Suprapubic skin (tissue), 4 donors: Measurements from ENCODE around the gene SLC26A2. TPM values are rescaled to one million over a fixed set of nuclear protein-coding genes. Genes with fewer than 3 reads are reported as not detected.

Experiments
- DNase-seq, 2 donors: peaks; one replicate each; pipeline ENCODE4 v3.0.0-alpha.2; 2019; ENCODE audit warnings: low spot score in 2 of 2
- H3K27ac ChIP-seq: fragments of 200-600 bp; sonication (generic); one replicate; pipeline ENCODE4 v1.5.1; 2019
- H3K27me3 ChIP-seq: fragments of 200-600 bp; sonication (generic); one replicate; pipeline ENCODE4 v1.5.1; 2019
- H3K36me3 ChIP-seq: fragments of 200-600 bp; sonication (generic); one replicate; pipeline ENCODE4 v1.5.1; 2019
- H3K4me1 ChIP-seq: fragments of 200-600 bp; sonication (generic); one replicate; pipeline ENCODE4 v1.5.1; 2019
- H3K4me3 ChIP-seq: fragments of 200-600 bp; sonication (generic); one replicate; pipeline ENCODE4 v1.5.1; 2019; ENCODE audit warnings: mild to moderate bottlenecking
- H3K9me3 ChIP-seq: fragments of 200-600 bp; sonication (generic); one replicate; pipeline ENCODE4 v1.5.1; 2019
- EP300 ChIP-seq: sonication (generic); formaldehyde crosslinking; IDR thresholded peaks from one replicate; pipeline ENCODE4 v1.6.1; 2017; ENCODE audit warnings: antibody characterized with exemption
- POLR2A ChIP-seq, 2 donors: fragments of 450-650 bp; IDR thresholded peaks; one replicate each; pipeline ENCODE4 v1.6.1; 2017; ENCODE audit warnings: antibody characterized with exemption in 2 of 2, mild to moderate bottlenecking in 2 of 2, moderate library complexity in 2 of 2
- POLR2AphosphoS5 ChIP-seq, 3 donors: sonication (generic); formaldehyde crosslinking; IDR thresholded peaks; one replicate each; pipeline ENCODE4 v1.6.1; 2017; ENCODE audit warnings: antibody characterized with exemption in 3 of 3
- WGBS: methylation state at CpG from one replicate; pipeline ENCODE4 v1.1.5; 2018; 5-methylcytosine and 5-hydroxymethylcytosine counted together
- total RNA-seq, 4 donors: library from RNA; depleted of rRNA; stranded (reverse); fragments of >200 nt; gene quantifications; one replicate each; pipeline ENCODE4 v1.1.0, GENCODE V29; 2016
- TF ChIP-seq, protein P1 (sequence below), 2 donors: fragments of 200-600 bp in 1 of 2; fragments of 450-650 bp in 1 of 2; sonication (generic) in 1 of 2; IDR thresholded peaks; one replicate each; pipeline ENCODE4 v1.5.1; 2016 to 2019; ENCODE audit warnings: antibody characterized with exemption in 2 of 2, mild to moderate bottlenecking in 1 of 2, moderate library complexity in 1 of 2

Gene SLC26A2
- total RNA-seq, 4 donors from 2014 or later: 29.9 to 62.2 (median 46.0) TPM

DNA sequence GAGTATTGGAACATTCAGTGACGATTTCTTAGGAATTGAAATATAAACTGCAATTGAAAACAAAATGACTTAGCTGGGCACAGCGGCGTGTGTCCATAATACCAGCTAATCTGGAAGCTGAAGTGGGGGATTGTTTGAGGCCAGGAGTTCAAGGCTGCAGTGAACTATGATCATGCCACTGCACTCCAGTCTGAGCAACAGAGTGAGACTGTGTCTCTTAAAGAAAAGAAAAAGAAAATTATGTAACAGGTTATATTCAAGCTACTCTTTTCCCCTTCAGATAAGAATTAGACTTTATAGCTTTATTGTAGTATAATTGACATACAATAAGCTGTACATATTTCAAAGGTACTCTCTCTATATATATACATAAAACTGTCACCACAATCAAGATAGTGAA, 6.4 kb downstream of the SLC26A2 start:
- Histone ChIP-seq H3K27me3 (no peaks in the 10 kb centered on the region), H3K27ac (no peak overlapping the region), H3K4me3 (no peak overlapping the region), H3K4me1 (peaks cover 2% of the 10 kb centered on the region), H3K36me3 (no peaks in the 10 kb centered on the region), H3K9me3 (no peaks in the 10 kb centered on the region)
- DNase-seq: no peak
- TF ChIP-seq POLR2A (IDR thresholded peaks at IDR 0.05): no peak
- no peak for TF ChIP-seq POLR2AphosphoS5 (IDR thresholded peaks at IDR 0.05)
- TF ChIP-seq, protein P1, sequence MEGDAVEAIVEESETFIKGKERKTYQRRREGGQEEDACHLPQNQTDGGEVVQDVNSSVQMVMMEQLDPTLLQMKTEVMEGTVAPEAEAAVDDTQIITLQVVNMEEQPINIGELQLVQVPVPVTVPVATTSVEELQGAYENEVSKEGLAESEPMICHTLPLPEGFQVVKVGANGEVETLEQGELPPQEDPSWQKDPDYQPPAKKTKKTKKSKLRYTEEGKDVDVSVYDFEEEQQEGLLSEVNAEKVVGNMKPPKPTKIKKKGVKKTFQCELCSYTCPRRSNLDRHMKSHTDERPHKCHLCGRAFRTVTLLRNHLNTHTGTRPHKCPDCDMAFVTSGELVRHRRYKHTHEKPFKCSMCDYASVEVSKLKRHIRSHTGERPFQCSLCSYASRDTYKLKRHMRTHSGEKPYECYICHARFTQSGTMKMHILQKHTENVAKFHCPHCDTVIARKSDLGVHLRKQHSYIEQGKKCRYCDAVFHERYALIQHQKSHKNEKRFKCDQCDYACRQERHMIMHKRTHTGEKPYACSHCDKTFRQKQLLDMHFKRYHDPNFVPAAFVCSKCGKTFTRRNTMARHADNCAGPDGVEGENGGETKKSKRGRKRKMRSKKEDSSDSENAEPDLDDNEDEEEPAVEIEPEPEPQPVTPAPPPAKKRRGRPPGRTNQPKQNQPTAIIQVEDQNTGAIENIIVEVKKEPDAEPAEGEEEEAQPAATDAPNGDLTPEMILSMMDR (IDR thresholded peaks at IDR 0.05): no peak
- TF ChIP-seq EP300: no peak
- WGBS: 89% methylated on average over 3 of the region's 3 CpGs

DNA sequence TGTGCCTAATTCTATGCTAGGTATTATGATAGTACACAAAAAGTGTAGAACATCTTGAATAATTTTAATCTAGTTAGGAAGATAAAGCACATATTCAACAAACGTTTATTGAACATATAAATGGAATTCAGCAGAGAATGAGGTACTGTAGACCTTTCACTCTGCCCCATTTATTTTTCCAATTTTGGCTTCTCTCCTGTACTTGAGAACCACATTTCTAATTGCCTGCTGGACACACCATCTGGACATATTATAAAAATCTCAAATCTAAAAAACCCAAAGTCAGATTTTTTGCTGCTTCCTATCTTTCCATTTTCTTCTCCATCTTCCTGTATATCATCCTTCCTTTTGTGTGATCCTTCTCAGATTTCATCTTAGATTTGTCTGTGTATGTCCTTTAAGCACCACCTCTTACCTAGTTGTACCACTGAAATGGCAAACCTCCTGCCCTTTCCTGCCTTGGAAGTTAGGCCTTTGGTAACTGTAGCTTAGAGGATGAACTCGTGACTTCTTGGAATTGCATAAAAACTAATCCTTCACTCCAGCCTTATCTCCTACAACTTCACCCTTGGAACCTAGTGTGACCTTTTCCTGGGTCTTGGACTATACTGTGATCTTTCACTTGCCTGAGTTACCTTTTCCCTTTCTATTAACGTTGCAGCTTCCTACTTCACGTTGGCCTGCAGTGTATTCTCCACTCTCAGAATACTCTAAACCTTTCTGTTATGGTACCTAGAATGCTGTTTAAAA, 8.8 kb downstream of the SLC26A2 start:
- no peaks in the 10 kb centered on the region for H3K36me3 ChIP-seq
- H3K4me1 ChIP-seq: no peaks in the 10 kb centered on the region
- H3K27ac ChIP-seq: no peak overlapping the region
- no peak overlapping the region for H3K4me3 ChIP-seq
- WGBS: 86% methylated on average over 4 of the region's 4 CpGs
- DNase-seq: no peak
- no peaks in the 10 kb centered on the region for H3K27me3 ChIP-seq
- TF ChIP-seq POLR2A (IDR thresholded peaks at IDR 0.05) (no peak), POLR2AphosphoS5 (IDR thresholded peaks at IDR 0.05) (no peak), EP300 (no peak)
- TF ChIP-seq, protein P1 (IDR thresholded peaks at IDR 0.05): no peak
- H3K9me3 ChIP-seq: no peaks in the 10 kb centered on the region

DNA sequence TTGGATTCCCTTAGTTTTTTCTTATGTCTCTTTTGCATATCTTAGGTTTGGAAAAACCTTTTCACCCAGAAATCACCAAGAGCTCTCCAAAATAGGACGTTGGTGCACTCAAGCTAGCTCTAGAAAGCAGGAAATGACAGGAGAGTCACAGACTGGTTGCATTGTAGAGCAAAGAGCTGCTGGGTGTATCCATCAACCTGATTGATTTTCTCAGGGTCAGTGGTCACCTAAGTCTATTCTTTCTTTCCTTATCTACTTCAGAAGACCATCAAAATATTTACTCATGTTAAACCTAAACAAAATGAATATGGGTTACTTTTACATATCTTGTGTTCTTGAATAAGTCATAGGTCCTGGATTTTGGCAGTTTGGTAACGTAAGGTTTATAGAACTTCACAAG, 14.9 kb downstream of the SLC26A2 start:
- Histone ChIP-seq H3K4me1 (no peaks in the 10 kb centered on the region), H3K27ac (no peak overlapping the region), H3K9me3 (no peaks in the 10 kb centered on the region), H3K27me3 (no peaks in the 10 kb centered on the region), H3K36me3 (peaks cover 24% of the 10 kb centered on the region), H3K4me3 (no peak overlapping the region)
- TF ChIP-seq POLR2AphosphoS5 (IDR thresholded peaks at IDR 0.05) (no peak), POLR2A (IDR thresholded peaks at IDR 0.05) (no peak)
- WGBS: 70% methylated on average over 2 of the region's 2 CpGs
- DNase-seq: no peak

DNA sequence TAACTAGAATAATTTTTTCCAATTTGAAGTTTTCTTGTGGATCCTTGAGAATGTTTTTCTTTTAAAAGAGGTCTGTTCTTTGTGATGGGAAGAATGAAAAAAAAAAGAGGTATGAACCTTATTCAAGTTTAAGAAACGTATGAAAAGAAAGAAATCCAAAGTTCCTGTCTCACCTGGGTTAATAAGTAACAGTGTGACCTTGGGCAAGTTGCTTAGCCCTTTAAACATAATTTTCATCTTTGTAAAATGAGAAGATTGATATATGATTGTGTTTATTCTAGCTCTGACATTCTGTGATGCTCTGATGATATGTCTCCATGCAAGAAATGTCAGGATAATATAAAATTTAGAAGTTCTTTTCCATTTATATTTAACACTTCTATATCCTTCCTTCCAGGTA, 19.3 kb downstream of the SLC26A2 start:
- Histone ChIP-seq H3K4me1 (no peaks in the 10 kb centered on the region), H3K9me3 (no peaks in the 10 kb centered on the region), H3K27me3 (no peaks in the 10 kb centered on the region), H3K27ac (no peak overlapping the region), H3K4me3 (no peak overlapping the region), H3K36me3 (peaks cover 35% of the 10 kb centered on the region)
- DNase-seq: no peak
- TF ChIP-seq, protein P1 (IDR thresholded peaks at IDR 0.05): no peak
- no peak for TF ChIP-seq POLR2AphosphoS5 (IDR thresholded peaks at IDR 0.05)
- TF ChIP-seq EP300: no peak
- no peak for TF ChIP-seq POLR2A (IDR thresholded peaks at IDR 0.05)
- WGBS: 84% methylated on average over 1 of the region's 1 CpG

DNA sequence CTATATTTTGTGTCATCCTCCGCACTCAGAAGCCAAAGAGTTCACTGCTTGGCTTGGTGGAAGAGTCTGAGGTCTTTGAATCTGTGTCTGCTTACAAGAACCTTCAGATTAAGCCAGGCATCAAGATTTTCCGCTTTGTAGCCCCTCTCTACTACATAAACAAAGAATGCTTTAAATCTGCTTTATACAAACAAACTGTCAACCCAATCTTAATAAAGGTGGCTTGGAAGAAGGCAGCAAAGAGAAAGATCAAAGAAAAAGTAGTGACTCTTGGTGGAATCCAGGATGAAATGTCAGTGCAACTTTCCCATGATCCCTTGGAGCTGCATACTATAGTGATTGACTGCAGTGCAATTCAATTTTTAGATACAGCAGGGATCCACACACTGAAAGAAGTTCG, 20.6 kb downstream of the SLC26A2 start:
- TF ChIP-seq POLR2AphosphoS5 (IDR thresholded peaks at IDR 0.05) (no peak), POLR2A (IDR thresholded peaks at IDR 0.05) (no peak), EP300 (no peak)
- TF ChIP-seq, protein P1 (IDR thresholded peaks at IDR 0.05): no peak
- peaks cover 35% of the 10 kb centered on the region for H3K36me3 ChIP-seq

More for the DNA sequence above, 20.6 kb downstream of the SLC26A2 start:
- Histone ChIP-seq H3K4me3 (no peak overlapping the region), H3K27me3 (no peaks in the 10 kb centered on the region), H3K27ac (no peak overlapping the region), H3K4me1 (no peaks in the 10 kb centered on the region), H3K9me3 (no peaks in the 10 kb centered on the region)
- 98% methylated on average over 3 of the region's 3 CpGs for WGBS
- no peak for DNase-seq
